Uterus (tissue), 4 donors: Measurements from ENCODE around the gene PDE4B. TPM values are rescaled to one million over a fixed set of nuclear protein-coding genes. Genes with fewer than 3 reads are reported as not detected.
A peak's percentile ranks its signal among the peaks of the same experiment; 100 is the strongest.

Experiments used
- DNase-seq, 2 donors: peaks; one replicate each; pipeline ENCODE4 v3.0.0-alpha.2; 2019 to 2020
- H3K27ac ChIP-seq, 2 donors: fragments of 200-600 bp; sonication (generic); 1 replicate in 1 of 2; 2 replicates in 1 of 2; pipeline ENCODE4 v1.5.1; 2016 to 2018
- H3K27me3 ChIP-seq, 2 donors: fragments of 200-600 bp; sonication (generic); one replicate each; pipeline ENCODE4 v1.5.1; 2018 to 2019; ENCODE audit warnings: control low read depth in 1 of 2
- H3K36me3 ChIP-seq, 2 donors: fragments of 200-600 bp; sonication (generic); one replicate each; pipeline ENCODE4 v1.5.1; 2019; ENCODE audit warnings: control low read depth in 1 of 2
- H3K4me1 ChIP-seq, 2 donors: fragments of 200-600 bp; sonication (generic); one replicate each; pipeline ENCODE4 v1.5.1; 2018 to 2019; ENCODE audit warnings: control low read depth in 1 of 2
- H3K4me3 ChIP-seq, 2 donors: fragments of 200-600 bp; sonication (generic); 1 replicate in 1 of 2; 2 replicates in 1 of 2; pipeline ENCODE4 v1.5.1; 2018 to 2019; ENCODE audit warnings: mild to moderate bottlenecking in 1 of 2
- H3K9me3 ChIP-seq, 2 donors: fragments of 200-600 bp; sonication (generic); one replicate each; pipeline ENCODE4 v1.5.1; 2019; ENCODE audit warnings: control low read depth in 1 of 2
- POLR2A ChIP-seq, 2 donors: fragments of 450-650 bp; IDR thresholded peaks; one replicate each; pipeline ENCODE4 v1.6.1; 2016; ENCODE audit warnings: antibody characterized with exemption in 2 of 2, mild to moderate bottlenecking in 1 of 2, moderate library complexity in 1 of 2
- intact Hi-C: fragments of 100-400 bp; cut with DNase I; formaldehyde crosslinking; loops from one replicate; pipeline ENCODE4 v1.15.1; 2023; ENCODE audit warnings: low total_unique reads
- total RNA-seq, 4 donors: library from RNA; depleted of rRNA in 3 of 4; stranded (reverse); fragments of >200 nt in 3 of 4; gene quantifications; one replicate each; pipeline versions ENCODE4 v1.1.0 to v1.2.4, GENCODE V29; 2014 to 2023
- TF ChIP-seq, protein P1 (sequence below), 4 experiments: fragments of 200-600 bp in 2 of 4; fragments of 450-650 bp in 2 of 4; sonication (generic) in 2 of 4; IDR thresholded peaks; one replicate each; pipeline ENCODE4 v1.5.1; 2016 to 2019; ENCODE audit warnings: antibody characterized with exemption in 4 of 4, mild to moderate bottlenecking in 2 of 4, moderate library complexity in 1 of 4
- donor health status: DM: yes; HTN: yes; CAD: no.

PDE4B gene
- total RNA-seq, 4 donors from 2014 or later = 6.9 to 22.9 (median 17.8) TPM

DNA sequence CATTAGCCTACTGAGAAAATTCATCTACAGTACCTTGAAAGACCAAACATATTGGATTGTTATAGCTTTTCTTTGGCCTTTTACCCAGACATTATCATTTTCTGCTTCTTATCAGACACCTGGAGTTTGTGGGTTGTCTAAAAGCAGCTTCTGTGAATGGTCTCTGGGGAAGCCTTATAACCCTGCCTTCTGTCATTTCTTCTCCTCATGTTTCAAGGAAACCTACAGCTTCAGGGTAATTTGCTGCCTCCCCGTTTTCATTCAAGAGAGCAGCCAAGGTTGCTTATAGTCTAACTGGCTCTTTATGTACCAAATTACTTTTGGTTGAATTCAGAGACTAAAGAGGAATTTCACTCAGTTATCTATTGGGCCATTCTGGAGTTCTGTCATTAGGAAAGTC is 453.0 kb downstream of the PDE4B start:
- no peak for TF ChIP-seq POLR2A (IDR thresholded peaks at IDR 0.05)
- TF ChIP-seq, protein P1, sequence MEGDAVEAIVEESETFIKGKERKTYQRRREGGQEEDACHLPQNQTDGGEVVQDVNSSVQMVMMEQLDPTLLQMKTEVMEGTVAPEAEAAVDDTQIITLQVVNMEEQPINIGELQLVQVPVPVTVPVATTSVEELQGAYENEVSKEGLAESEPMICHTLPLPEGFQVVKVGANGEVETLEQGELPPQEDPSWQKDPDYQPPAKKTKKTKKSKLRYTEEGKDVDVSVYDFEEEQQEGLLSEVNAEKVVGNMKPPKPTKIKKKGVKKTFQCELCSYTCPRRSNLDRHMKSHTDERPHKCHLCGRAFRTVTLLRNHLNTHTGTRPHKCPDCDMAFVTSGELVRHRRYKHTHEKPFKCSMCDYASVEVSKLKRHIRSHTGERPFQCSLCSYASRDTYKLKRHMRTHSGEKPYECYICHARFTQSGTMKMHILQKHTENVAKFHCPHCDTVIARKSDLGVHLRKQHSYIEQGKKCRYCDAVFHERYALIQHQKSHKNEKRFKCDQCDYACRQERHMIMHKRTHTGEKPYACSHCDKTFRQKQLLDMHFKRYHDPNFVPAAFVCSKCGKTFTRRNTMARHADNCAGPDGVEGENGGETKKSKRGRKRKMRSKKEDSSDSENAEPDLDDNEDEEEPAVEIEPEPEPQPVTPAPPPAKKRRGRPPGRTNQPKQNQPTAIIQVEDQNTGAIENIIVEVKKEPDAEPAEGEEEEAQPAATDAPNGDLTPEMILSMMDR (IDR thresholded peaks at IDR 0.05) = no peak
- intact Hi-C loops = loop anchor here (5.0 kb wide), 1 partner anchor 283 kb away; no protein-coding TSS in a partner anchor
- H3K4me3 ChIP-seq = no peak overlapping the region
- no peaks in the 10 kb centered on the region for H3K36me3 ChIP-seq
- H3K9me3 ChIP-seq = no peaks in the 10 kb centered on the region
- H3K27ac ChIP-seq = no peak overlapping the region
- no peak for DNase-seq
- H3K27me3 ChIP-seq = no peaks in the 10 kb centered on the region
- no peaks in the 10 kb centered on the region for H3K4me1 ChIP-seq

DNA sequence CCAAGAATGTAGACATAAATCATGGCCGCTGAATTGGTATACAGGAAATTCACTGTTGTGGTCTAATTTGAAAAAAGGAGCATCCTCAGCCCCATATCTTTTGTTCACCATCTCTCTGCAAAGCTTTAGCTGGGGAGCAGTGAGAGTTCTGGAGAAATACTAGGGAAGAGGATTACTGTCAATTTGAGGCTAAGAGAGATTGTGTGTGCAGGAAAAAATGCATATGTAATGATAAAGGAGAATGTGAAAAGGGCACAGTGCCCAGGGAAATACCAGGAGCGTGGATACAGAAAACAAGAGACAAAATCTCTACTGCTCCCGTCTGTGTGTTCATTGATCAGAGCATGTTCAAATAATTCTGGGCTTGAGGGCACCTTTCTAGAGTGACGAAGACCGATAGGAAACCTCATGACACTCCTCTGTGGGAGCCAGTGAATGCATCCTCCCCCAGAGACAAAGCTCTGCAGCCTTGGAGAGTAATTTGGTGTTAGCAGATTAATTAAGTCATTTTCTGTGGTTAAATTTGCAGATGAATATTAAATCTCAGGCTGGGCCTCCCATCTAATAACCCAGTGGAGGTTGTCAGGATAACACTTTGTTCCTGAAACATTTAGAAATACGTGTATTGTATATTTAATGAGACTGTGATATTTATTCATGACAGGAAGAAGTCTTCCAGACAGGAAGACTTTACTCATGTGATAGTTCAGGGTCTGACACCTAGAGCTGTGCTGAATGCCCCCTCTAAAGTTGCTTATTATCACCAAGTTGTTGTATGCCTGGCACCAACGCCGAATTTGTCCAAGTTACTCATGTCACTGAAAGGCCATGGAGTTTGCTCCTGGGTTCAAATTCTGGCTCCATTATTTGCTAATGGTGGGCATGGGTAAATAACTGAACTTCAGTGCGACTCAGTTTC is 453.9 kb downstream of the PDE4B start:
- Histone ChIP-seq H3K36me3 (no peaks in the 10 kb centered on the region), H3K27me3 (no peaks in the 10 kb centered on the region), H3K4me1 (no peaks in the 10 kb centered on the region), H3K4me3 (no peak overlapping the region), H3K27ac (no peak overlapping the region), H3K9me3 (no peaks in the 10 kb centered on the region)
- DNase-seq = no peak
- TF ChIP-seq POLR2A (IDR thresholded peaks at IDR 0.05) = no peak
- TF ChIP-seq, protein P1 (IDR thresholded peaks at IDR 0.05) = no peak
- intact Hi-C loops = loop anchor here (5.0 kb wide), 1 partner anchor 284 kb away; no protein-coding TSS in a partner anchor

DNA sequence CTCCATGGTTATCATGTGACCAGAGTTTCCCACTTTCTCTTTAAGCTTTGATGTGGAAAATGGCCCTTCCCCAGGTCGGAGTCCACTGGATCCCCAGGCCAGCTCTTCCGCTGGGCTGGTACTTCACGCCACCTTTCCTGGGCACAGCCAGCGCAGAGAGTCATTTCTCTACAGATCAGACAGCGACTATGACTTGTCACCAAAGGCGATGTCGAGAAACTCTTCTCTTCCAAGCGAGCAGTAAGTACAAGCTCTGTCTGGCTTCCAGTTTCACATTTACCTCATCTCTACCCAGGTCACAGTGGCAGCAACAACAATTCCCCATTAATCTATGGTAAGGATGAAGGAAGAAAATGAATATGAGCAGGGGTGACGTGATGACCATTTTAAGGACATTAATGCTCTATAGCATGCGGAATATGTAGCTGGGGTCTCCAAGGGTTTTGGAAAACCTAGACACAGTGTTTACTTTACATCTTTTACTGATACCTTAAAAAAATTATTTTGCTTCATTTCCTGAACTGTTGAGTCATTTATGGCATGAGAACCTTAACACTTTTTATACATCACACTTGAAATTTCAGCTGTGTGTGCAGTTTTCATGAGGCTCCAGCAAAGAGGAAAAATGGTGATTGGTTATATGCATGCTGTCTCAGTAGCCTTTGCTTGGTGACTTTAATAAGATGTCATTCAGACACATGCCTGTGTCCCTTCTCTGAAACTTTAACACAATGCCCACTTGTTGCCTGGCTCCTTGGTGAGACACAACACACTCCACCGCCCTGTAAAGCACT is 454.9 kb downstream of the PDE4B start:
- no peaks in the 10 kb centered on the region for H3K4me1 ChIP-seq
- DNase-seq = no peak
- H3K36me3 ChIP-seq = no peaks in the 10 kb centered on the region
- peak overlapping the region; percentile 33 to 55 for H3K27ac ChIP-seq
- no peaks in the 10 kb centered on the region for H3K27me3 ChIP-seq
- intact Hi-C loops = loop anchor here (5.0 kb wide), 1 partner anchor 285 kb away; no protein-coding TSS in a partner anchor
- TF ChIP-seq, protein P1 (IDR thresholded peaks at IDR 0.05) = no peak
- TF ChIP-seq POLR2A (IDR thresholded peaks at IDR 0.05) = no peak
- H3K9me3 ChIP-seq = no peaks in the 10 kb centered on the region
- no peak overlapping the region for H3K4me3 ChIP-seq

DNA sequence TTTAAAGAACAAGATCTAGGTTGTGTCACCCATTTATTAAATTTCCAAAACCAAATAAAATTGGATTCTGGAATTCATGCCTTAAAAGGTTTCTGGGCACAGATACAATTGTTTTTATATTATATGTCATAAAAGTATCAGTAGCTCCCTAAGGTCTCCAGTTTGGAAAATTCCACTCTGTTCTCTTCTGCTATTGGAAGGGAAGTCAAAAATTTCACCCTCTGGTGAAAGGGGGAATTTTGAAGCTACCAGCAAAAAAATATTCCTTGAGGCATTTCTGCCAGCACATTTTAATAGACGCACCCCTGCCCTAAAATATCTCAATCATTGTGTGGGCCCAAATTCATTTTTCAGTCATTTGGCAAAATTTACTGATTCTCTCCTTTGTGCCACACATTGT is 455.6 kb downstream of the PDE4B start:
- Histone ChIP-seq H3K4me3 (no peak overlapping the region), H3K27me3 (no peaks in the 10 kb centered on the region), H3K9me3 (no peaks in the 10 kb centered on the region), H3K4me1 (no peaks in the 10 kb centered on the region), H3K36me3 (no peaks in the 10 kb centered on the region), H3K27ac (peak overlapping the region; percentile 33 to 55)
- no peak for TF ChIP-seq POLR2A (IDR thresholded peaks at IDR 0.05)
- TF ChIP-seq, protein P1 (IDR thresholded peaks at IDR 0.05) = no peak
- no peak for DNase-seq
- intact Hi-C loops = loop anchor here (5.0 kb wide), 1 partner anchor 286 kb away; no protein-coding TSS in a partner anchor
